ENCODE results near the gene LEKR1.

The LEKR1 gene

GRCh38 chr3:157088601-157089454, 262.7 kb downstream of the LEKR1 start (continued):
- TF ChIP-seq ZNF670 (tag by site-specific recombination; IDR thresholded peaks at IDR 0.05; ENCODE audit: low read depth) (no peak), SCRT2 (tag by site-specific recombination; IDR thresholded peaks at IDR 0.05) (no peak), ZBTB26 (tag by site-specific recombination; optimal IDR thresholded peaks at IDR 0.05) (peak; percentile 89), CTCF (tag by site-specific recombination; IDR thresholded peaks at IDR 0.05) (peak; percentile 78), ZNF830 (tag by site-specific recombination; IDR thresholded peaks at IDR 0.05; ENCODE audit: low read depth) (no peak), ZNF24 (tag by site-specific recombination; IDR thresholded peaks at IDR 0.05) (peak; percentile 57; the same call in 1 of the 2 replicates), ZNF394 (tag by site-specific recombination; IDR thresholded peaks at IDR 0.05; ENCODE audit: borderline replicate concordance) (peak; percentile 50; the same call in 1 of the 2 replicates), ZFP37 (tag by site-specific recombination; IDR thresholded peaks at IDR 0.05) (peak; percentile 87), KLF16 (tag by site-specific recombination; IDR thresholded peaks at IDR 0.05) (peak; percentile 61; the same call in 1 of the 2 replicates), ZNF311 (tag by site-specific recombination; IDR thresholded peaks at IDR 0.05; ENCODE audit: borderline replicate concordance) (no peak), ZNF169 (tag by site-specific recombination; IDR thresholded peaks at IDR 0.05) (no peak), MYNN (tag by site-specific recombination; IDR thresholded peaks at IDR 0.05; ENCODE audit: borderline replicate concordance) (no peak), KLF1 (tag by site-specific recombination; IDR thresholded peaks at IDR 0.05) (peak; percentile 43), ZBTB44 (tag by site-specific recombination; IDR thresholded peaks at IDR 0.05) (no peak), ZNF558 (tag by site-specific recombination; IDR thresholded peaks at IDR 0.05) (no peak), ZNF776 (tag by site-specific recombination; IDR thresholded peaks at IDR 0.05; ENCODE audit: borderline replicate concordance) (no peak), ZNF600 (tag by site-specific recombination; IDR thresholded peaks at IDR 0.05) (peak; percentile 82), ZNF571 (tag by site-specific recombination; IDR thresholded peaks at IDR 0.05) (no peak), REPIN1 (tag by site-specific recombination; IDR thresholded peaks at IDR 0.05; ENCODE audit: low read depth) (no peak), ZBTB10 (tag by site-specific recombination; IDR thresholded peaks at IDR 0.05) (no peak), ZBTB49 (tag by site-specific recombination; IDR thresholded peaks at IDR 0.05; ENCODE audit: low read depth) (no peak), ZNF658 (tag by site-specific recombination; IDR thresholded peaks at IDR 0.05) (no peak), ZNF19 (tag by site-specific recombination; IDR thresholded peaks at IDR 0.05; ENCODE audit: low read depth) (no peak), IKZF3 (tag by site-specific recombination; IDR thresholded peaks at IDR 0.05) (peak; percentile 84), ZBTB7A (tag by site-specific recombination; IDR thresholded peaks at IDR 0.05; ENCODE audit: low read depth) (0 out of 2 replicates have a peak, but pooled peaks have one; percentile 74), ZNF837 (tag by site-specific recombination; IDR thresholded peaks at IDR 0.05) (no peak), ZNF157 (tag by site-specific recombination; IDR thresholded peaks at IDR 0.05) (no peak), ZNF202 (tag by site-specific recombination; IDR thresholded peaks at IDR 0.05; ENCODE audit: borderline replicate concordance) (no peak), ZNF645 (tag by site-specific recombination; IDR thresholded peaks at IDR 0.05) (no peak)
